ENCODE results near the gene ARHGAP25.

Gene ARHGAP25

DNA sequence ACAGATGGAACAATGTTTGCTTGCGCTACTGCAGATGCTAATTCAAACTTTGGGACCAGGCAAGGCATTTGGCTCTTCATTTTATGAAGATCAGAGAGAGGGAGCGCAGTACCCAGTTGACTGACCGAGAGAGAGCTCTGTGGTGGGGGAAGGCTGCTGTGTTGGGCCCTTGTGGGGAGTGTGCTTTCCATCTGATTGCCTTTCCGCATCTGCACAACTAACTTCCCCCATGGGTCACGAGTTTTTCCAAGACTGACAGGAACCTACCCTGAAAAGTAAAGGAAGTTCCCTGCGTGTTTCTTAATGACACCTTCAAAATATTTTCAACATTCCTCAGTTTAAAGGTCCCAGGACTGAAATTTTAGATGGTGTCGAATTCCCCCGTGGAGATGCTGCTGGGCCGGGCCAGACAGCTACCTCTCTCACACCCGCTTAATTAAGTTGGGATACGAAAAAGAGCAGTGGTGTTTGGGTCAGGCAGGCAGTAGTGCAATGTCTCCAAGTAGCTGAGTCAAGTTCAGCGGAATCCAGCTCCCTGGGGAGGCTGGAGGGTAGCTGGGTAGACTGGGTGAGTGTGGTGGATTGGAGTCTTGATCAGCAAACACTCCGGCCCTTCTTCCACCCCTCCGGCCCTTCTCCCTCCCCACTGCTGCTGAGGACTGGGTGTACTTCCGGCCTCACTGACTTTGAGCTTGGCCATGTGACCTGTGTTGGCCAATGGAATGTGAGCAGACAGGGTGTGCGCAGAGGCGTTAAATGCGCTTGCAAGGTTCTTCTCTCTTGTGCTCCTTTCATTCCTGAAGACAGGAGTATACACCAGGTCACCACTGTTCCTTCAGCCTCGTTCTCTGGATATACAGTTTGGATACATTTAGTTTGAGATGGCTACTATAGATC lies 2.3 kb upstream of the ARHGAP25 start:
- TF ChIP-seq, protein P1, sequence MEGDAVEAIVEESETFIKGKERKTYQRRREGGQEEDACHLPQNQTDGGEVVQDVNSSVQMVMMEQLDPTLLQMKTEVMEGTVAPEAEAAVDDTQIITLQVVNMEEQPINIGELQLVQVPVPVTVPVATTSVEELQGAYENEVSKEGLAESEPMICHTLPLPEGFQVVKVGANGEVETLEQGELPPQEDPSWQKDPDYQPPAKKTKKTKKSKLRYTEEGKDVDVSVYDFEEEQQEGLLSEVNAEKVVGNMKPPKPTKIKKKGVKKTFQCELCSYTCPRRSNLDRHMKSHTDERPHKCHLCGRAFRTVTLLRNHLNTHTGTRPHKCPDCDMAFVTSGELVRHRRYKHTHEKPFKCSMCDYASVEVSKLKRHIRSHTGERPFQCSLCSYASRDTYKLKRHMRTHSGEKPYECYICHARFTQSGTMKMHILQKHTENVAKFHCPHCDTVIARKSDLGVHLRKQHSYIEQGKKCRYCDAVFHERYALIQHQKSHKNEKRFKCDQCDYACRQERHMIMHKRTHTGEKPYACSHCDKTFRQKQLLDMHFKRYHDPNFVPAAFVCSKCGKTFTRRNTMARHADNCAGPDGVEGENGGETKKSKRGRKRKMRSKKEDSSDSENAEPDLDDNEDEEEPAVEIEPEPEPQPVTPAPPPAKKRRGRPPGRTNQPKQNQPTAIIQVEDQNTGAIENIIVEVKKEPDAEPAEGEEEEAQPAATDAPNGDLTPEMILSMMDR (IDR thresholded peaks at IDR 0.05; ENCODE audit: extremely low read depth, insufficient read depth, missing control alignments) = no peak
- in situ Hi-C loops (cut with MboI; ENCODE audit: low pct_unique_long_range_greater_than_20kb, low sequenced_read_pairs, unreplicated experiment) = no loop called here
- no peak for DNase-seq (ENCODE audit: low spot score)

GRCh38 chr2:68733365-68733764 lies 1.2 kb upstream of the ARHGAP25 start:
- DNase-seq (ENCODE audit: low spot score) = no peak
- in situ Hi-C loops (cut with MboI; ENCODE audit: low pct_unique_long_range_greater_than_20kb, low sequenced_read_pairs, unreplicated experiment) = no loop called here
- TF ChIP-seq, protein P1 (IDR thresholded peaks at IDR 0.05; ENCODE audit: extremely low read depth, insufficient read depth, missing control alignments) = no peak

- no peak for DNase-seq (ENCODE audit: low spot score)
- in situ Hi-C loops (cut with MboI; ENCODE audit: low pct_unique_long_range_greater_than_20kb, low sequenced_read_pairs, unreplicated experiment) = no loop called here
- TF ChIP-seq, protein P1 (IDR thresholded peaks at IDR 0.05; ENCODE audit: extremely low read depth, insufficient read depth, missing control alignments) = no peak
Measured at GRCh38 chr2:68734176-68734575, 435 bp upstream of the ARHGAP25 start.

- in situ Hi-C loops (cut with MboI; ENCODE audit: low pct_unique_long_range_greater_than_20kb, low sequenced_read_pairs, unreplicated experiment) = no loop called here
- DNase-seq (ENCODE audit: low spot score) = no peak
- TF ChIP-seq, protein P1 (IDR thresholded peaks at IDR 0.05; ENCODE audit: extremely low read depth, insufficient read depth, missing control alignments) = no peak
Measured at GRCh38 chr2:68736086-68736485, 1.5 kb downstream of the ARHGAP25 start.

DNA sequence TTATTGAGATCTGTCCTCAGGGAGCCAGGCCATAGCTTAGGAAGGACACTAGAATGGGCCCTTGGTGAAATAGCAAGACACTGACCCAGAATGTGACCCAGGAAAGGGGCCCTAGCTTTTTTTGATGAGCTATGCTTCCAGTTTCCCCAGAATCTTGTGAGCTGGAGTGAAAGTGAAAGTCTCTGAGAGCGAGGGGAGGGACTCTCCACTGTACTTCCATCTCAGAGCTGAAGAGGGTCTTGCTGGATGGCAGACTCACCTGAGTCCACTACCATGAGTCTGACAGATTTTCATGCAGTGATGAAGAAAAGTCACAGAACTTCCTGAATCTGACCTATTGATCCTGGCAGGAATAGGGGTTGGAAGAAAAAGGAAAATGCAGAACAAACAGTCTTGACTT lies 3.1 kb downstream of the ARHGAP25 start:
- TF ChIP-seq, protein P1 (IDR thresholded peaks at IDR 0.05; ENCODE audit: extremely low read depth, insufficient read depth, missing control alignments) = no peak
- no peak for DNase-seq (ENCODE audit: low spot score)
- in situ Hi-C loops (cut with MboI; ENCODE audit: low pct_unique_long_range_greater_than_20kb, low sequenced_read_pairs, unreplicated experiment) = no loop called here

DNA sequence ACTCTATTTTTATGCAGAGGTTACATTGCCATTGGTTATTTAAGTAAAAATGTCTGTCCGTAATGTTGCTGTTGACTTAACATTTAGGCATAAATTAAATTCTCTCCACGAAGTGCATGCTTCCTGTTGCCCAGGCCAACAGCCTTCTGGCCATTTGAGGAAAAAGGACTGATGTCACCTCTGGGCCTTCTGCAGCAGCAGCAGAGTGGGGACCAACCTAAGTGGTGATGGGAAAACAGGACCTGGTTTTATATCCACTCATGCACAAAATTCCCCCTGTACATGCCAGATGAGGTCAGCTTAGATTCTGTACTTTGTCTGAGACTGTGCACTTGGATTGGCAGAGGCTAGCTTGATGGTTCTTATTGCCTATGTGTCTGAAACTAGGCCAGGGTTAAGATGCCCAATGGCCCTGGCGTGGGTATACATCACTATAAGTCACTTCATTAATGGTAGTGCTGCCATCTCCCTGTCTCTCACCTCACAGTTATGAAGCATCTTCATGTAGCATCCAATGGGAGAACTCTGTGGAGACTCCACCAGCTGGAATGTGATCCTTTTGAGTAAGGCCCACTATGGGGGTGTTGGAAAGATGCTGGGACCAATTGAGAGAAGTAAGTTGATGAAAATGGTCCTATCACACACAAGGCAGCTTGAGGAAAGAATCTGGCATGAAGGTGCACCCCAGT lies 4.4 kb downstream of the ARHGAP25 start:
- DNase-seq (ENCODE audit: low spot score) = no peak
- in situ Hi-C loops (cut with MboI; ENCODE audit: low pct_unique_long_range_greater_than_20kb, low sequenced_read_pairs, unreplicated experiment) = no loop called here
- TF ChIP-seq, protein P1 (IDR thresholded peaks at IDR 0.05; ENCODE audit: extremely low read depth, insufficient read depth, missing control alignments) = no peak
